K562 (cell line): ENCODE results near the gene IRAK2. TPM values are rescaled to one million over a fixed set of nuclear protein-coding genes. Genes with fewer than 3 reads are reported as not detected.
"Not testable (repeated sequence)": the region's sequence is repeated elsewhere in the genome, so short reads cannot be mapped to it uniquely, and the experiment has no call there.

ENCODE experiments used
- ATAC-seq: fragments of 200-7000 bp; cut with Tn5 transposase; 3 replicates; pipeline ENCODE4 v1.9.1; 2020; ENCODE audit warnings: moderate library complexity
- BruUV-seq: library from RNA; stranded (reverse); fragments of 400-500 nt; replicated peaks from 2 replicates; lab custom pipeline; 2021; lab: Mats Ljungman, UMichigan
- CTCF ChIA-PET: fragments of 300-600 bp; formaldehyde crosslinking; extraction: SDS; loops from one replicate; lab custom pipeline; 2021; ENCODE audit warnings: low intra/inter-chr PET ratio; lab: Yijun Ruan, JAX
- POLR2A ChIA-PET: fragments of 300-600, 350-650 bp; sonication (Branson Sonifier 250); formaldehyde crosslinking; extraction: SDS; loops from one replicate; lab custom pipeline; 2021; ENCODE audit warnings: antibody characterized with exemption, inconsistent platforms; lab: Yijun Ruan, JAX
- DNase-seq, 4 experiments: peaks; one replicate each; pipeline versions ENCODE4 v3.0.0 to v3.0.0-alpha.2; 2011 to 2018; ENCODE audit warnings: low spot score in 3 of 4, mixed read lengths in 3 of 4; ENCODE audit errors: extremely low read depth in 1 of 4
- FAIRE-seq: peaks from 2 replicates; lab custom pipeline; 2011; peaks lifted over from hg19 to GRCh38; lab: Jason Lieb, UNC
- H2AFZ ChIP-seq: 2 replicates; pipeline ENCODE4 v1.6.0; 2011; ENCODE audit warnings: low read depth, low read length, control low read depth, inconsistent platforms
- H3K27ac ChIP-seq: fragments of 200-600 bp; 3 replicates; pipeline ENCODE4 v1.8.0; 2011; ENCODE audit warnings: low read depth, mild to moderate bottlenecking, control low read depth, inconsistent platforms, low read length, moderate library complexity, mixed read lengths; ENCODE audit errors: extremely low read depth
- H3K27me3 ChIP-seq, 2 experiments: fragments of 300-600 bp in 1 of 2; 2 replicates in 1 of 2; 3 replicates in 1 of 2; pipeline versions ENCODE4 v1.6.0 to v1.8.0; 2011; ENCODE audit warnings: inconsistent platforms in 2 of 2, low read length in 2 of 2, mild to moderate bottlenecking in 1 of 2, mixed read lengths in 1 of 2, moderate library complexity in 1 of 2; ENCODE audit not compliant: control insufficient read depth in 2 of 2, insufficient read depth in 2 of 2
- H3K36me3 ChIP-seq: fragments of 300-600 bp; 3 replicates; pipeline ENCODE4 v1.8.0; 2011; ENCODE audit warnings: mild to moderate bottlenecking, low read length, inconsistent platforms; ENCODE audit not compliant: control insufficient read depth, insufficient read depth
- H3K4me1 ChIP-seq, 2 experiments: fragments of 200-600 bp in 1 of 2; replicated peaks in 1 of 2; 2 replicates in 1 of 2; 3 replicates in 1 of 2; pipeline versions ENCODE4 v1.5.1 to v1.8.0; 2011; ENCODE audit warnings: inconsistent platforms in 2 of 2, low read length in 2 of 2, mild to moderate bottlenecking in 1 of 2, mixed read lengths in 1 of 2, moderate library complexity in 1 of 2; ENCODE audit not compliant: control insufficient read depth in 2 of 2, insufficient read depth in 2 of 2
- H3K4me2 ChIP-seq: 2 replicates; pipeline ENCODE4 v1.6.1; 2011; ENCODE audit warnings: low read length, control low read depth, inconsistent platforms, mixed read lengths; ENCODE audit not compliant: insufficient read depth
- H3K4me3 ChIP-seq: fragments of 200-600 bp; sonication (generic), shearing (Covaris generic); 2 replicates; pipeline ENCODE4 v1.5.1; 2016; ENCODE audit warnings: control low read depth, inconsistent platforms
- H3K79me2 ChIP-seq: fragments of 200-600 bp; 3 replicates; pipeline ENCODE4 v1.8.0; 2011; ENCODE audit warnings: low read length, inconsistent platforms; ENCODE audit not compliant: control insufficient read depth, insufficient read depth
- H3K9ac ChIP-seq, 2 experiments: 2 replicates each; pipeline versions ENCODE4 v1.6.0 to v1.6.1; 2011; ENCODE audit warnings: low read depth in 2 of 2, low read length in 2 of 2, control low read depth in 1 of 2, inconsistent platforms in 1 of 2, mild to moderate bottlenecking in 1 of 2, mixed read lengths in 1 of 2; ENCODE audit not compliant: insufficient read depth in 1 of 2
- H3K9me1 ChIP-seq: one replicate; pipeline ENCODE4 v1.6.0; 2011; ENCODE audit warnings: inconsistent platforms, mild to moderate bottlenecking, low read length, moderate library complexity; ENCODE audit not compliant: control insufficient read depth, insufficient read depth
- H3K9me3 ChIP-seq: replicated peaks from 2 replicates; pipeline ENCODE4 v1.5.1; 2011; ENCODE audit warnings: low read depth, low read length, inconsistent platforms; ENCODE audit not compliant: control insufficient read depth, insufficient read depth
- H4K20me1 ChIP-seq: replicated peaks from 2 replicates; pipeline ENCODE4 v1.6.1; 2011; ENCODE audit warnings: low read length, inconsistent platforms, mixed read lengths; ENCODE audit not compliant: control insufficient read depth, insufficient read depth
- CEBPG ChIP-seq, 3 experiments: fragments of 200-800 bp in 1 of 3; sonication (Bioruptor generic) in 1 of 3; sonication (generic) in 1 of 3; formaldehyde crosslinking in 1 of 3; IDR thresholded peaks in 2 of 3; conservative IDR thresholded peaks in 1 of 3; 2 replicates each; pipeline versions ENCODE4 v1.6.1 to v1.8.0; 2016 to 2022; ENCODE audit warnings: missing compliant biosample characterization in 2 of 3, missing genetic modification characterization in 2 of 3, mild to moderate bottlenecking in 1 of 3, missing genetic modification reagents in 1 of 3
- CREM ChIP-seq: IDR thresholded peaks from 2 replicates; pipeline ENCODE4 v1.6.1; 2014; ENCODE audit warnings: antibody characterized with exemption, low read depth
- ELK1 ChIP-seq: sonication (generic); formaldehyde crosslinking; IDR thresholded peaks from 2 replicates; pipeline ENCODE4 v1.8.1; 2022; ENCODE audit warnings: missing genetic modification reagents
- EZH2 ChIP-seq: IDR thresholded peaks from 2 replicates; pipeline ENCODE4 v1.6.1; 2012; ENCODE audit warnings: low read depth, mild to moderate bottlenecking, inconsistent platforms, low read length, borderline replicate concordance
- GABPA ChIP-seq: fragments of 200-800 bp; sonication (Bioruptor generic); conservative IDR thresholded peaks from 2 replicates; pipeline ENCODE4 v1.6.1; 2016; ENCODE audit warnings: low read depth, missing genetic modification characterization, missing compliant biosample characterization
- HMG20B ChIP-seq: fragments of 250-450 bp; sonication (Bioruptor Pico); IDR thresholded peaks from 2 replicates; pipeline ENCODE4 v1.5.0; 2021; ENCODE audit warnings: mild to moderate bottlenecking
- NR2C1 ChIP-seq, 2 experiments: fragments of 450-650 bp; IDR thresholded peaks; 2 replicates each; pipeline ENCODE4 v1.6.1; 2017; ENCODE audit warnings: mild to moderate bottlenecking in 2 of 2, antibody characterized with exemption in 1 of 2, inconsistent platforms in 1 of 2, missing compliant biosample characterization in 1 of 2, missing genetic modification characterization in 1 of 2
- RCOR1 ChIP-seq, 2 experiments: IDR thresholded peaks; 2 replicates each; pipeline ENCODE4 v1.6.1; 2012; ENCODE audit warnings: low read depth in 2 of 2, low read length in 2 of 2, borderline replicate concordance in 1 of 2, improper control_type of control experiment in 1 of 2
- ZNF121 ChIP-seq: sonication (generic); formaldehyde crosslinking; conservative IDR thresholded peaks from 2 replicates; pipeline ENCODE4 v1.8.0; 2022; ENCODE audit warnings: missing genetic modification reagents
- ZNF431 ChIP-seq: sonication (generic); formaldehyde crosslinking; IDR thresholded peaks from 2 replicates; pipeline ENCODE4 v1.8.0; 2022; ENCODE audit warnings: mild to moderate bottlenecking, missing genetic modification reagents
- WGBS: fragments of 100-300 bp; shearing (Covaris generic); methylation state at CpG from one replicate; pipeline ENCODE4 v1.1.6; 2016; ENCODE audit warnings: low coverage, mixed read lengths; ENCODE audit not compliant: insufficient coverage; ENCODE audit errors: missing lambda C conversion rate; 5-methylcytosine and 5-hydroxymethylcytosine counted together
- in situ Hi-C: fragments of 300-500 bp; cut with MboI; formaldehyde crosslinking; loops from 4 replicates; pipeline ENCODE4 v1.15.0; 2018; ENCODE audit warnings: inconsistent platforms, mixed read lengths
- intact Hi-C: fragments of 100-400 bp; cut with micrococcal nuclease; formaldehyde crosslinking; loops from 2 replicates; pipeline ENCODE4 v1.14.2; 2022
- polyA plus RNA-seq, 8 experiments: library from polyadenylated mRNA; depleted of rRNA in 4 of 8; stranded (reverse) in 5 of 8; unstranded in 3 of 8; fragments of >200 nt; fragmentation: Nextera tagmentation in 2 of 8; fragmentation: Illumina TruSeq in 1 of 8; extraction: Ambion mirVana in 2 of 8; extraction: Trizol in 1 of 8; gene quantifications; 2 replicates each; pipeline versions ENCODE4 v1.2.1 to v1.2.3, GENCODE V29; 2011 to 2014; ENCODE audit warnings: inconsistent platforms in 1 of 8, missing spikeins in 1 of 8
- total RNA-seq, 7 experiments: library from RNA; depleted of rRNA in 6 of 7; stranded (reverse); fragments of >200 nt in 6 of 7; fragmentation: Illumina TruSeq in 2 of 7; extraction: Trizol in 2 of 7; gene quantifications; 2 replicates each; pipeline versions ENCODE4 v1.2.1 to v1.2.3, GENCODE V29; 2011 to 2021; ENCODE audit warnings: low replicate concordance in 1 of 7

Gene IRAK2
- total and polyA plus RNA-seq, 9 of the 15 experiments (the other 6 are each of a cell fraction or from before 2014, with no cell fraction given) = 0.42 to 4.4 (median 2.7) TPM

GRCh38 chr3:10173926-10174435, 9.3 kb downstream of the IRAK2 start (continued):
- TF ChIP-seq ELK1 = no peak
- TF ChIP-seq EZH2 = no peak
- TF ChIP-seq NR2C1 (IDR thresholded peaks at IDR 0.05) = no peak
- TF ChIP-seq NR2C1 (tag; IDR thresholded peaks at IDR 0.05) = no peak
- no peak for TF ChIP-seq HMG20B (CRISPR knock-in tag)
- peak; percentile 48; the same call in 1 of the 2 replicates for TF ChIP-seq CEBPG (CRISPR knock-in tag; IDR thresholded peaks at IDR 0.05)
- TF ChIP-seq CEBPG (tag; conservative IDR thresholded peaks at IDR 0.05 in 1 of 2, IDR thresholded peaks at IDR 0.05 in 1 of 2) = peak; percentile 92 to 96
- TF ChIP-seq GABPA = peak; percentile 59
- peak; percentile 53; the same call in 1 of the 2 replicates for TF ChIP-seq CREM
- peak in 1 of 2 experiments; percentile 45; a peak in 1 of 4 replicates for TF ChIP-seq RCOR1 (IDR thresholded peaks at IDR 0.05; ENCODE audit: borderline replicate concordance in 1 of 2, low read depth in 2 of 2, low read length in 2 of 2)
- TF ChIP-seq ZNF431 (CRISPR knock-in tag) = no peak

GRCh38 chr3:10175334-10175733, 10.6 kb downstream of the IRAK2 start:
- TF ChIP-seq ZNF121 (CRISPR knock-in tag) = peak; percentile 79
- intact Hi-C loops, FAIRE-seq, DNase-seq, in situ Hi-C loops, CTCF ChIA-PET, BruUV-seq, H2AFZ ChIP-seq, H3K9ac ChIP-seq, H3K27me3 ChIP-seq, H3K4me2 ChIP-seq, H4K20me1 ChIP-seq, H3K4me3 ChIP-seq, ATAC-seq, H3K27ac ChIP-seq, H3K36me3 ChIP-seq, H3K79me2 ChIP-seq, H3K9me3 ChIP-seq, H3K9me1 ChIP-seq: not testable (repeated sequence)
- 90% methylated on average over 7 of the region's 7 CpGs for WGBS
- POLR2A ChIA-PET = interaction anchor here (0.6 to 1.1 kb wide), 2 partner anchors 13 to 116 kb away, joined by 3 to 4 read pairs; no protein-coding TSS in a partner anchor
- peaks cover 9 to 11% of the 10 kb centered on the region in 2 experiments; a peak in 4 of 5 replicates for H3K4me1 ChIP-seq
